ENCODE measurements around the gene CREB3. TPM values are rescaled to one million over a fixed set of nuclear protein-coding genes. Genes with fewer than 3 reads are reported as not detected.

The CREB3 gene
- total RNA-seq, 1 donor from 2014 or later = 39.0 TPM

DNA sequence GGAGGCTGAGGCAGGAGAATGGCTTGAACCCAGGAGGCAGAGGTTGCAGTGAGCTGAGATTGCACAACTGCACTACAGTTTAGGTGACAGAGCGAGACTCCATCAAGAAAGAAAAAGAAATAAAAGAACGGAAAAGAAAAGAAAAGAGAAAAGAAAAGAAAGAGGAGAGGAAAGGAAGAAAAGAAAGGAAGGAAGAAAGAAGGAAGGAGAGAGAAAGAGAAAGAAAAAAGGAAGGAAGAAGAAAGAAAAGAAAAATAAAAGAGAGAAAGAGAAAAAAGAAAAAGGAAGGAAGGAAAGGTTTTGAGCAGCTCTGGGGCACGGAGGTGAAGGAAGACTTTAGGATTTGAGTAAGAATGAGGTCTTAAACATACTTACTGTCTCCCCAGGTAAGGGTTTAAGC, 18.9 kb upstream of the CREB3 start:
- Mint-ChIP-seq H3K9me3 (ENCODE audit: unreplicated experiment) (no peaks in the 10 kb centered on the region), H3K36me3 (ENCODE audit: unreplicated experiment) (peaks cover 71% of the 10 kb centered on the region), H3K4me3 (ENCODE audit: unreplicated experiment) (no peak overlapping the region), H3K27ac (ENCODE audit: unreplicated experiment) (no peak overlapping the region), H3K27me3 (ENCODE audit: unreplicated experiment) (no peaks in the 10 kb centered on the region), H3K4me1 (ENCODE audit: unreplicated experiment) (no peaks in the 10 kb centered on the region)
- DNase-seq (ENCODE audit: extremely low spot score, unreplicated experiment) = no peak
- TF ChIP-seq, protein P1, sequence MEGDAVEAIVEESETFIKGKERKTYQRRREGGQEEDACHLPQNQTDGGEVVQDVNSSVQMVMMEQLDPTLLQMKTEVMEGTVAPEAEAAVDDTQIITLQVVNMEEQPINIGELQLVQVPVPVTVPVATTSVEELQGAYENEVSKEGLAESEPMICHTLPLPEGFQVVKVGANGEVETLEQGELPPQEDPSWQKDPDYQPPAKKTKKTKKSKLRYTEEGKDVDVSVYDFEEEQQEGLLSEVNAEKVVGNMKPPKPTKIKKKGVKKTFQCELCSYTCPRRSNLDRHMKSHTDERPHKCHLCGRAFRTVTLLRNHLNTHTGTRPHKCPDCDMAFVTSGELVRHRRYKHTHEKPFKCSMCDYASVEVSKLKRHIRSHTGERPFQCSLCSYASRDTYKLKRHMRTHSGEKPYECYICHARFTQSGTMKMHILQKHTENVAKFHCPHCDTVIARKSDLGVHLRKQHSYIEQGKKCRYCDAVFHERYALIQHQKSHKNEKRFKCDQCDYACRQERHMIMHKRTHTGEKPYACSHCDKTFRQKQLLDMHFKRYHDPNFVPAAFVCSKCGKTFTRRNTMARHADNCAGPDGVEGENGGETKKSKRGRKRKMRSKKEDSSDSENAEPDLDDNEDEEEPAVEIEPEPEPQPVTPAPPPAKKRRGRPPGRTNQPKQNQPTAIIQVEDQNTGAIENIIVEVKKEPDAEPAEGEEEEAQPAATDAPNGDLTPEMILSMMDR (IDR thresholded peaks at IDR 0.05) = no peak

DNA sequence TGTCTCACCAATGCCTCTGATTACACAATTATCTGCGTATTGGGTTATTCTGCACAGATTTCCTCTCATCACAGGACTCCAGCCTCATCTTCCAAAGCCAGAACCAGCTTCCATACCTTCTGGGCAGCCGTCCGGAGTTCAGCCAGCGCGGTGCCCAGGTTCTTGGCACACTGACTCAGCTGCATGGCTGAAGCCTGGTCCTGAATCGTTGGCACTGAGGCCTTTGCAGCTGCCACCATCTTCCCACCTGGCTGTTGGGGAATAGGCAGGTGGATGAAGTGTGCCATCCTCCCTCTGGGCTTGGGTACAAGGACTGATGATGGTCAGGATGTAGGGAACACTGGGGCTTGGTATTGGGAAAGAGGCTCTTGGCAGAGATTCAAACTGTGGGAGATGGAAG, 18.3 kb upstream of the CREB3 start:
- TF ChIP-seq, protein P1 (IDR thresholded peaks at IDR 0.05) = no peak
- Mint-ChIP-seq H3K4me1 (ENCODE audit: unreplicated experiment) (no peaks in the 10 kb centered on the region), H3K27me3 (ENCODE audit: unreplicated experiment) (no peaks in the 10 kb centered on the region), H3K9me3 (ENCODE audit: unreplicated experiment) (no peaks in the 10 kb centered on the region), H3K27ac (ENCODE audit: unreplicated experiment) (no peak overlapping the region), H3K4me3 (ENCODE audit: unreplicated experiment) (no peak overlapping the region), H3K36me3 (ENCODE audit: unreplicated experiment) (peaks cover 68% of the 10 kb centered on the region)
- DNase-seq (ENCODE audit: extremely low spot score, unreplicated experiment) = no peak

DNA sequence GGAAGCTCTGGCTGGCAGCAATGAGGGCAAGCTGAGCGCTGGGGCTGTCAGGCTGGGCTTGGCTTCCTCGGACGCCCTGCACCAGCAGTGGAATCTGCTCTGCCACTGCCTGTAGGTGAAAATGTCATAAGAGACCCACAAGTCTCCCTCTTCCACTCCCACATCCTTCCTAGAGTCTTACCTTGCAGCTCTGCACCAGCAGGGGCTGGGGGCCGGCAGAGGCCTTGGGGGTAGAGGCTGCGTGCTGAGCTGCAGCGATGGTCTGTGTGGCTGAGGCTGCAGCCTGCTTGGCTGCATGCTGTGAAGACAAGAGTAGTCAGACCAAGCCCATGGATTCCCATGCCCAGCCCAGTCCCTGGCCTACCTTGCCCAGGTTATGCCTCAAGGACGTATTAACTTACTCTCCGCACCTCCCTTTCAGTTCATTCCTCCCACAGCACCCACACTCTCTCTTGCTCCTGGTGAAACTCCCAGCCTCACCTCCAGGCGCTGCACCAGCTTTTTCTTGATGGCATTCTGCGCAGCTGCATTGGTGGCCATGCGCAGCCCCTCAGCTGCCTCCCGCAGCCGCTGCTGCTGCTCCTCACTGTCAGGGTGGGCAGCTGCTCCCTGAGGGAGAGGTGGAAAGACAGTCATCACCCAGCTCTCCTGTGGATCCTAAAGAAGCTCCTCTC, 17.8 kb upstream of the CREB3 start:
- H3K4me3 Mint-ChIP-seq (ENCODE audit: unreplicated experiment) = no peak overlapping the region
- no peaks in the 10 kb centered on the region for H3K27me3 Mint-ChIP-seq (ENCODE audit: unreplicated experiment)
- peak overlapping the region; percentile 28 for H3K27ac Mint-ChIP-seq (ENCODE audit: unreplicated experiment)
- no peaks in the 10 kb centered on the region for H3K4me1 Mint-ChIP-seq (ENCODE audit: unreplicated experiment)
- no peak for DNase-seq (ENCODE audit: extremely low spot score, unreplicated experiment)
- no peaks in the 10 kb centered on the region for H3K9me3 Mint-ChIP-seq (ENCODE audit: unreplicated experiment)
- H3K36me3 Mint-ChIP-seq (ENCODE audit: unreplicated experiment) = peaks cover 73% of the 10 kb centered on the region
- TF ChIP-seq, protein P1 (IDR thresholded peaks at IDR 0.05) = no peak

DNA sequence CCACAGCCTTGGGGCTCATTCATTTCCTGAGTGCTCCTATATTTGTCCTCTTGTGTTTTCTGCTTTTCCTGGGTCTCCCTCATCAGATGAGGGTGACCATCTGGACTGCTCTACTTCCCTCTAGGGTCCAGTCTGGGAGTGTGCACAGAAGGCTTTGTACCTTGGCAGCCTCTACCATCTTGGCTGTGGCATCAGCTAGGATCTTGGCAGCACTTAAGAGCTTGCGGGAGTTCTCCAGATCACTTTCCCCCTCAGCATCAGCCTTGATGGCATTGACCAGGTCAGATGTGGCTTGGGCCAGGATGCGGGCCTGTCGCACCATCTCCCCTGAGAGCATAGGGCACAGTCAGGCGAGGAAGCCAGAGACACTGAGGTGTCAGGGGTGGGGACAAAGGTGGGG, 16.2 kb upstream of the CREB3 start:
- TF ChIP-seq, protein P1 (IDR thresholded peaks at IDR 0.05) = peak; percentile 14
- Mint-ChIP-seq H3K9me3 (ENCODE audit: unreplicated experiment) (no peaks in the 10 kb centered on the region), H3K27me3 (ENCODE audit: unreplicated experiment) (no peaks in the 10 kb centered on the region), H3K36me3 (ENCODE audit: unreplicated experiment) (peaks cover 66% of the 10 kb centered on the region), H3K27ac (ENCODE audit: unreplicated experiment) (peak overlapping the region; percentile 12), H3K4me1 (ENCODE audit: unreplicated experiment) (no peaks in the 10 kb centered on the region), H3K4me3 (ENCODE audit: unreplicated experiment) (no peak overlapping the region)
- DNase-seq (ENCODE audit: extremely low spot score, unreplicated experiment) = no peak

DNA sequence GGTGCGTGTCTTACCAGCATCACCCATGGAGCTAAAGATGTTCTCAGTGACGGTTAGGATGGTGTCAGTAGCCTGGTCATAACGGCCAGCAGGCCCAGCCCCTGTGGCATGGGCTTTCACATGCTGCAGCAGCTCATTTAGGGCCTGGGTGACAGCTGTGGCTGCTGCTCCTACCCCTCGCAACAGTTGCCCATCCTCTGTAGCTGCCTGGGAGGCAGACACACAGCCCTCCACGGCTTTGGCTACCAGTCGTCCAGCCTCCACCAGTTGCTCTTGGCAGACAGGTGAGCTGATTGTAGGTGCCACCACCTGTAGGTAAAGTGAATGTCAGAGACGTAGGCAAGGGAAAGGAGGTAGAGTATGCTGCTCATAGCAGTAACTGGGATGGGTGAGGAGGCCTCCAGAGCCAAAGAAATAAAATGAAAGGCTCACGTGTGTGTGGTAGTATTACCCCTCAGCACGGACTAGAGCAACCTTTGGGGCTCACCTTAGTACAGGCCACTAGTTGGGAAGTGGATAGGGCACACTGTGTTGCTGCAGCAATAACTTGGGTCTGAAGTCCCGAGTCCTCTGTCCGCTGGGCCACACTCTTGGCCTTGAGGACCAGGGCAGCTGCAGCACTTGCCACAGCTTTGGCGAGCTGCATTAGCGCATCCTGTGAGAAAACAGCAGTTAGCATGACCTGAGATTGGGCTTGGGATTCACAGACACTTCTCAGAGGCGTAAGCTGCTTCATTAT, 15.2 kb upstream of the CREB3 start:
- no peak overlapping the region for H3K4me3 Mint-ChIP-seq (ENCODE audit: unreplicated experiment)
- no peaks in the 10 kb centered on the region for H3K27me3 Mint-ChIP-seq (ENCODE audit: unreplicated experiment)
- no peaks in the 10 kb centered on the region for H3K9me3 Mint-ChIP-seq (ENCODE audit: unreplicated experiment)
- H3K4me1 Mint-ChIP-seq (ENCODE audit: unreplicated experiment) = no peaks in the 10 kb centered on the region
- TF ChIP-seq, protein P1 (IDR thresholded peaks at IDR 0.05) = no peak
- H3K36me3 Mint-ChIP-seq (ENCODE audit: unreplicated experiment) = peaks cover 68% of the 10 kb centered on the region
- no peak for DNase-seq (ENCODE audit: extremely low spot score, unreplicated experiment)
- H3K27ac Mint-ChIP-seq (ENCODE audit: unreplicated experiment) = no peak overlapping the region
